GM12878 (cell line): ENCODE results near the gene UNC13A. TPM values are rescaled to one million over a fixed set of nuclear protein-coding genes. Genes with fewer than 3 reads are reported as not detected.
A peak's percentile ranks its signal among the peaks of the same experiment; 100 is the strongest.

Experiments used
- ATAC-seq: fragments of 200-7000 bp; cut with Tn5 transposase; 3 replicates; pipeline ENCODE4 v1.9.1; 2020; ENCODE audit warnings: mild to moderate bottlenecking, moderate library complexity
- BruUV-seq: library from RNA; stranded (reverse); fragments of 400-500 nt; replicated peaks from 2 replicates; lab custom pipeline; 2021; lab: Mats Ljungman, UMichigan
- CTCF ChIA-PET: fragments of 300-600 bp; sonication (Branson Sonifier 250); formaldehyde crosslinking; extraction: SDS; loops from one replicate; lab custom pipeline; 2021; ENCODE audit warnings: inconsistent platforms; lab: Yijun Ruan, JAX
- POLR2A ChIA-PET: fragments of 350-600 bp; formaldehyde crosslinking; extraction: SDS; loops from one replicate; lab custom pipeline; 2021; ENCODE audit warnings: inconsistent platforms; lab: Charles Lee
- RAD21 ChIA-PET: fragments of 300-600 bp; sonication (Branson Sonifier 250); formaldehyde crosslinking; loops from one replicate; lab custom pipeline; 2023; ENCODE audit warnings: antibody characterized with exemption; ENCODE audit not compliant: unreplicated experiment; lab: Charles Lee
- SMC1A ChIA-PET: fragments of 300-600 bp; sonication (Branson Sonifier 250); formaldehyde crosslinking; loops from one replicate; lab custom pipeline; 2023; ENCODE audit not compliant: unreplicated experiment, uncharacterized antibody; lab: Charles Lee
- DNase-seq: peaks from one replicate; pipeline ENCODE4 v3.0.0-alpha.2; 2011; ENCODE audit warnings: low read depth, low spot score
- FAIRE-seq: peaks from 3 replicates; lab custom pipeline; 2011; peaks lifted over from hg19 to GRCh38; lab: Jason Lieb, UNC
- H2AFZ ChIP-seq: 2 replicates; pipeline ENCODE4 v1.6.0; 2011; ENCODE audit warnings: low read depth, low read length, control low read depth; ENCODE audit not compliant: control insufficient read depth
- H3K27ac ChIP-seq: 2 replicates; pipeline ENCODE4 v1.5.1; 2011; ENCODE audit warnings: control low read depth; ENCODE audit not compliant: control insufficient read depth, insufficient read depth
- H3K27me3 ChIP-seq, 2 experiments: replicated peaks in 1 of 2; 2 replicates each; pipeline versions ENCODE4 v1.6.0 to v1.6.1; 2011; ENCODE audit warnings: low read length in 1 of 2; ENCODE audit not compliant: control insufficient read depth in 2 of 2, insufficient read depth in 2 of 2
- H3K36me3 ChIP-seq, 2 experiments: 2 replicates each; pipeline ENCODE4 v1.5.1; 2011; ENCODE audit warnings: low read length in 1 of 2; ENCODE audit not compliant: control insufficient read depth in 2 of 2, insufficient read depth in 2 of 2
- H3K4me1 ChIP-seq: 2 replicates; pipeline ENCODE4 v1.6.1; 2011; ENCODE audit warnings: mild to moderate bottlenecking, low read length, moderate library complexity, mixed read lengths; ENCODE audit not compliant: control insufficient read depth, insufficient read depth
- H3K4me2 ChIP-seq: 2 replicates; pipeline ENCODE4 v1.6.0; 2011; ENCODE audit warnings: control low read depth; ENCODE audit not compliant: control insufficient read depth, insufficient read depth
- H3K4me3 ChIP-seq: fragments of 200-600 bp; sonication (generic); 2 replicates; pipeline ENCODE4 v1.5.1; 2016
- H3K79me2 ChIP-seq: 2 replicates; pipeline ENCODE4 v1.6.0; 2011; ENCODE audit warnings: low read length; ENCODE audit not compliant: control insufficient read depth, insufficient read depth
- H3K9ac ChIP-seq: 2 replicates; pipeline ENCODE4 v1.8.0; 2011; ENCODE audit warnings: low read length, control low read depth, mixed read lengths; ENCODE audit not compliant: control insufficient read depth, insufficient read depth
- H3K9me3 ChIP-seq: replicated peaks from 3 replicates; pipeline ENCODE4 v1.5.1; 2011; ENCODE audit warnings: mild to moderate bottlenecking, low read length; ENCODE audit not compliant: control insufficient read depth, insufficient read depth
- H4K20me1 ChIP-seq: 2 replicates; pipeline ENCODE4 v1.6.0; 2011; ENCODE audit not compliant: control insufficient read depth, insufficient read depth
- ASH2L ChIP-seq: fragments of 300-600, 200-600 bp; sonication (generic); IDR thresholded peaks from 2 replicates; pipeline ENCODE4 v1.6.1; 2017; ENCODE audit warnings: low read depth, mild to moderate bottlenecking, borderline replicate concordance
- BCL11A ChIP-seq: IDR thresholded peaks from 2 replicates; pipeline ENCODE4 v1.6.1; 2011; ENCODE audit warnings: low read depth, low read length
- CEBPZ ChIP-seq: fragments of 150-350 bp; IDR thresholded peaks from 2 replicates; pipeline ENCODE4 v1.6.1; 2016; ENCODE audit warnings: low read depth, low read length
- CHD1 ChIP-seq: IDR thresholded peaks from 2 replicates; pipeline ENCODE4 v1.6.1; 2012; ENCODE audit warnings: low read depth, low read length, improper control_type of control experiment
- CHD2 ChIP-seq: IDR thresholded peaks from 2 replicates; pipeline ENCODE4 v1.6.1; 2011; ENCODE audit warnings: low read depth, low read length, improper control_type of control experiment, borderline replicate concordance
- ETV6 ChIP-seq, 2 experiments: fragments of 450-650 bp in 1 of 2; IDR thresholded peaks in 1 of 2; conservative IDR thresholded peaks in 1 of 2; 2 replicates each; pipeline ENCODE4 v1.6.1; 2014; ENCODE audit warnings: antibody characterized with exemption in 1 of 2, borderline replicate concordance in 1 of 2, low read depth in 1 of 2, mild to moderate bottlenecking in 1 of 2, moderate library complexity in 1 of 2
- GATAD2B ChIP-seq: fragments of 450-650 bp; conservative IDR thresholded peaks from 2 replicates; pipeline ENCODE4 v1.6.1; 2017; ENCODE audit warnings: low read depth, mild to moderate bottlenecking, moderate library complexity
- HDGF ChIP-seq: fragments of 450-650 bp; IDR thresholded peaks from 2 replicates; pipeline ENCODE4 v1.6.1; 2016; ENCODE audit warnings: antibody characterized with exemption
- KLF5 ChIP-seq: fragments of 450-650 bp; IDR thresholded peaks from 2 replicates; pipeline ENCODE4 v1.6.1; 2014; ENCODE audit warnings: mild to moderate bottlenecking; ENCODE audit not compliant: partially characterized antibody
- POLR2A ChIP-seq: IDR thresholded peaks from 2 replicates; pipeline ENCODE4 v1.6.1; 2011; ENCODE audit warnings: low read depth, mild to moderate bottlenecking, low read length
- POLR2AphosphoS5 ChIP-seq: IDR thresholded peaks from 2 replicates; pipeline ENCODE4 v1.6.1; 2011; ENCODE audit warnings: mild to moderate bottlenecking, low read length, inconsistent platforms
- RB1 ChIP-seq: fragments of 450-650 bp; formaldehyde crosslinking; IDR thresholded peaks from 2 replicates; pipeline ENCODE4 v1.6.1; 2017; ENCODE audit warnings: mild to moderate bottlenecking, borderline replicate concordance
- REST ChIP-seq: IDR thresholded peaks from 2 replicates; pipeline ENCODE4 v1.6.1; 2012; ENCODE audit warnings: mild to moderate bottlenecking, low read depth, low read length
- RUNX3 ChIP-seq: IDR thresholded peaks from 2 replicates; pipeline ENCODE4 v1.6.1; 2012; ENCODE audit warnings: low read length, inconsistent platforms
- SREBF1 ChIP-seq: IDR thresholded peaks from 2 replicates; pipeline ENCODE4 v1.6.1; 2012; ENCODE audit warnings: mild to moderate bottlenecking, low read length
- SUZ12 ChIP-seq: fragments of 200-600 bp; sonication (generic); IDR thresholded peaks from one replicate; pipeline ENCODE4 v1.6.1; 2018; ENCODE audit warnings: antibody characterized with exemption, mild to moderate bottlenecking; ENCODE audit not compliant: unreplicated experiment
- TBL1XR1 ChIP-seq: IDR thresholded peaks from 2 replicates; pipeline ENCODE4 v1.6.1; 2012; ENCODE audit warnings: low read depth, low read length, improper control_type of control experiment
- ZNF217 ChIP-seq: fragments of 450-650 bp; IDR thresholded peaks from 2 replicates; pipeline ENCODE4 v1.6.1; 2017; ENCODE audit warnings: antibody characterized with exemption, mild to moderate bottlenecking
- ZNF274 ChIP-seq: IDR thresholded peaks from one replicate; pipeline ENCODE4 v1.8.0; 2011; ENCODE audit not compliant: insufficient read length, insufficient read depth
- WGBS: methylation state at CpG from one replicate; pipeline ENCODE4 v1.1.6; 2016; ENCODE audit warnings: low lambda C conversion rate; ENCODE audit not compliant: insufficient replicate concordance, insufficient coverage; ENCODE audit errors: missing lambda C conversion rate; 5-methylcytosine and 5-hydroxymethylcytosine counted together
- in situ Hi-C: fragments of 300-500 bp; cut with MboI; formaldehyde crosslinking; loops from 9 replicates; pipeline ENCODE4 v1.14.3; 2018; ENCODE audit warnings: mixed read lengths
- intact Hi-C: fragments of 100-400 bp; cut with micrococcal nuclease; formaldehyde crosslinking; loops from one replicate; pipeline ENCODE4 v1.14.2; 2022; ENCODE audit not compliant: unreplicated experiment
- polyA plus RNA-seq, 11 experiments: library from polyadenylated mRNA; depleted of rRNA in 4 of 11; unstranded in 6 of 11; stranded (reverse) in 5 of 11; fragments of >200 nt; fragmentation: Nextera tagmentation in 4 of 11; fragmentation: Illumina TruSeq in 1 of 11; extraction: Ambion mirVana in 4 of 11; extraction: Trizol in 1 of 11; gene quantifications; 1 replicate in 1 of 11; 2 replicates in 10 of 11; pipeline versions ENCODE4 v1.2.1 to v1.2.3, GENCODE V29; 2011 to 2016; ENCODE audit warnings: inconsistent platforms in 2 of 11, missing spikeins in 2 of 11, low read depth in 1 of 11
- total RNA-seq, 4 experiments: library from RNA; depleted of rRNA in 3 of 4; stranded (reverse); fragments of >200 nt in 3 of 4; fragmentation: Illumina TruSeq in 1 of 4; extraction: Trizol in 1 of 4; gene quantifications; 2 replicates each; pipeline versions ENCODE4 v1.2.1 to v1.2.3, GENCODE V29; 2013 to 2021

The UNC13A gene
- total and polyA plus RNA-seq, 10 of the 15 experiments (the other 5 are each of a cell fraction or from before 2014, with no cell fraction given): under 0.01 to 0.23 (median 0.13) TPM; not detected in 1

GRCh38 chr19:17554968-17555479, 133.1 kb downstream of the UNC13A start (continued):
- TF ChIP-seq POLR2AphosphoS5 (no peak), HDGF (0 out of 2 replicates have a peak, but pooled peaks have one; percentile 53), TBL1XR1 (no peak), CHD1 (no peak), SREBF1 (no peak), RB1 (no peak), POLR2A (no peak), RUNX3 (no peak), ZNF217 (peak; percentile 39; the same call in 1 of the 2 replicates), ASH2L (no peak), GATAD2B (no peak), BCL11A (no peak), ETV6 (conservative IDR thresholded peaks at IDR 0.05 in 1 of 2, IDR thresholded peaks at IDR 0.05 in 1 of 2; ENCODE audit: borderline replicate concordance in 1 of 2, low read depth in 1 of 2) (no peak)

- Histone ChIP-seq H3K36me3 (no peaks in the 10 kb centered on the region), H3K9me3 (no peaks in the 10 kb centered on the region), H3K79me2 (peaks cover 16% of the 10 kb centered on the region), H3K27ac (no peak overlapping the region), H3K27me3 (no peaks in the 10 kb centered on the region), H2AFZ (no peak overlapping the region), H3K4me1 (0 out of 2 replicates have a peak, but pooled peaks cover 4% of the 10 kb centered on the region), H4K20me1 (no peaks in the 10 kb centered on the region), H3K4me2 (no peak overlapping the region), H3K9ac (no peak overlapping the region), H3K4me3 (no peak overlapping the region)
- ChIA-PET CTCF (interaction anchor here (0.8 to 3.8 kb wide), 5 partner anchors 20 to 223 kb away, joined by 3 to 11 read pairs (median 4); partner anchors contain the start of gene PGLS), POLR2A (interaction anchor here (0.6 kb wide), 4 partner anchors 10 to 306 kb away, joined by 3 to 4 read pairs (median 3); no protein-coding TSS in a partner anchor), RAD21 (interaction anchor here (1.6 kb wide), 1 partner anchor 59 kb away, joined by 6 read pairs; no protein-coding TSS in a partner anchor), SMC1A (interaction anchor here (0.7 to 1.7 kb wide), 5 partner anchors 10 to 42 kb away, joined by 3 to 10 read pairs (median 4); partner anchors contain the start of gene PGLS)
- ATAC-seq: no peak
- in situ Hi-C loops: no loop called here
- no peak for DNase-seq
- no peak for FAIRE-seq
- intact Hi-C loops: no loop called here
- WGBS: 78% methylated on average over 7 of the region's 7 CpGs
- BruUV-seq: no TSS peak
- TF ChIP-seq SUZ12 (no peak), CHD2 (no peak), ZNF274 (no peak), REST (no peak), TBL1XR1 (no peak), CEBPZ (no peak), KLF5 (no peak)
Observed at GRCh38 chr19:17553256-17553655, 134.9 kb downstream of the UNC13A start.
